HEK293 (cell line): ENCODE data around the gene MAFF.

Experiments
- CTCF ChIA-PET: fragments of 350-600 bp; formaldehyde crosslinking; extraction: SDS; loops from one replicate; lab custom pipeline; 2021; ENCODE audit warnings: antibody characterized with exemption; lab: Yijun Ruan, JAX
- POLR2A ChIA-PET: fragments of 300-600 bp; formaldehyde crosslinking; extraction: SDS; loops from one replicate; lab custom pipeline; 2020; ENCODE audit warnings: antibody characterized with exemption, inconsistent platforms; lab: Yijun Ruan, JAX
- H3K27ac ChIP-seq: fragments of 200-500 bp; sonication (Bioruptor generic); 2 replicates; pipeline ENCODE4 v1.5.1; 2014; ENCODE audit warnings: low read depth, low read length, control low read depth, inconsistent platforms; ENCODE audit errors: extremely low read depth
- H3K36me3 ChIP-seq, 2 experiments: fragments of 200-500 bp in 1 of 2; sonication (Bioruptor generic) in 1 of 2; 1 replicate in 1 of 2; 2 replicates in 1 of 2; pipeline ENCODE4 v1.5.1; 2014 to 2017; ENCODE audit warnings: inconsistent platforms in 2 of 2, low read length in 2 of 2; ENCODE audit not compliant: control insufficient read depth in 2 of 2, insufficient read depth in 1 of 2
- H3K4me1 ChIP-seq: fragments of 200-500 bp; sonication (Bioruptor generic); 2 replicates; pipeline ENCODE4 v1.5.1; 2014; ENCODE audit warnings: mild to moderate bottlenecking, low read length, inconsistent platforms; ENCODE audit not compliant: control insufficient read depth, insufficient read depth
- H3K4me3 ChIP-seq: 2 replicates; pipeline ENCODE4 v1.5.1; 2011; ENCODE audit warnings: low read depth, mild to moderate bottlenecking, control low read depth, low read length, moderate library complexity
- H3K9me3 ChIP-seq: fragments of 200-500 bp; sonication (Bioruptor generic); 2 replicates; pipeline ENCODE4 v1.5.1; 2014; ENCODE audit warnings: low read depth, low read length, inconsistent platforms; ENCODE audit not compliant: control insufficient read depth, insufficient read depth
- GLIS1 ChIP-seq: fragments of 450-650 bp; formaldehyde crosslinking; IDR thresholded peaks from 2 replicates; pipeline ENCODE4 v1.5.1; 2016; ENCODE audit warnings: missing biosample characterization, missing genetic modification characterization
- GLIS2 ChIP-seq: fragments of 450-650 bp; formaldehyde crosslinking; IDR thresholded peaks from 2 replicates; pipeline ENCODE4 v1.5.1; 2016; ENCODE audit warnings: missing biosample characterization, missing genetic modification characterization
- MEIS1 ChIP-seq: sonication (generic); formaldehyde crosslinking; IDR thresholded peaks from 2 replicates; pipeline ENCODE4 v1.8.1; 2022; ENCODE audit warnings: missing genetic modification reagents, mild to moderate bottlenecking, borderline replicate concordance
- SCRT1 ChIP-seq: fragments of 450-650 bp; formaldehyde crosslinking; IDR thresholded peaks from 2 replicates; pipeline ENCODE4 v1.5.1; 2016; ENCODE audit warnings: missing biosample characterization, missing genetic modification characterization, borderline replicate concordance
- WT1 ChIP-seq: fragments of 450-650 bp; formaldehyde crosslinking; IDR thresholded peaks from 2 replicates; pipeline ENCODE4 v1.5.1; 2016; ENCODE audit warnings: missing biosample characterization, missing genetic modification characterization
- ZBTB21 ChIP-seq: fragments of 450-650 bp; formaldehyde crosslinking; IDR thresholded peaks from 2 replicates; pipeline ENCODE4 v1.5.1; 2017; ENCODE audit warnings: missing biosample characterization, missing genetic modification characterization
- ZFHX2 ChIP-seq: fragments of 450-650 bp; formaldehyde crosslinking; conservative IDR thresholded peaks from 2 replicates; pipeline ENCODE4 v1.5.1; 2016; ENCODE audit warnings: missing biosample characterization, missing genetic modification characterization
- ZNF10 ChIP-seq: fragments of 450-650 bp; formaldehyde crosslinking; IDR thresholded peaks from 2 replicates; pipeline ENCODE4 v1.5.1; 2017; ENCODE audit warnings: missing biosample characterization, missing genetic modification characterization
- ZNF138 ChIP-seq: fragments of 450-650 bp; formaldehyde crosslinking; IDR thresholded peaks from 2 replicates; pipeline ENCODE4 v1.5.1; 2016; ENCODE audit warnings: missing biosample characterization, missing genetic modification characterization, borderline replicate concordance
- ZNF174 ChIP-seq: fragments of 450-650 bp; formaldehyde crosslinking; IDR thresholded peaks from 2 replicates; pipeline ENCODE4 v1.5.0; 2017; ENCODE audit warnings: missing biosample characterization, mild to moderate bottlenecking, missing genetic modification characterization
- ZNF223 ChIP-seq: fragments of 450-650 bp; formaldehyde crosslinking; IDR thresholded peaks from 2 replicates; pipeline ENCODE4 v1.5.1; 2016; ENCODE audit warnings: missing biosample characterization, missing genetic modification characterization
- ZNF292 ChIP-seq: fragments of 450-650 bp; formaldehyde crosslinking; IDR thresholded peaks from 2 replicates; pipeline ENCODE4 v1.5.1; 2016; ENCODE audit warnings: low read depth, missing biosample characterization, missing genetic modification characterization, borderline replicate concordance
- ZNF394 ChIP-seq: fragments of 450-650 bp; formaldehyde crosslinking; IDR thresholded peaks from 2 replicates; pipeline ENCODE4 v1.5.1; 2016; ENCODE audit warnings: missing biosample characterization, missing genetic modification characterization, mild to moderate bottlenecking, moderate library complexity, borderline replicate concordance
- ZNF548 ChIP-seq: fragments of 450-650 bp; formaldehyde crosslinking; IDR thresholded peaks from 2 replicates; pipeline ENCODE4 v1.5.1; 2016; ENCODE audit warnings: missing biosample characterization, missing genetic modification characterization
- ZNF585B ChIP-seq: fragments of 450-650 bp; formaldehyde crosslinking; IDR thresholded peaks from 2 replicates; pipeline ENCODE4 v1.5.1; 2016; ENCODE audit warnings: missing biosample characterization, missing genetic modification characterization
- ZNF664 ChIP-seq: fragments of 450-650 bp; formaldehyde crosslinking; IDR thresholded peaks from 2 replicates; pipeline ENCODE4 v1.5.1; 2016; ENCODE audit warnings: missing biosample characterization, missing genetic modification characterization
- ZNF747 ChIP-seq: fragments of 450-650 bp; formaldehyde crosslinking; IDR thresholded peaks from 2 replicates; pipeline ENCODE4 v1.5.1; 2016; ENCODE audit warnings: missing biosample characterization, missing genetic modification characterization
- ZNF837 ChIP-seq: fragments of 450-650 bp; formaldehyde crosslinking; IDR thresholded peaks from 2 replicates; pipeline ENCODE4 v1.5.1; 2016; ENCODE audit warnings: missing biosample characterization, missing genetic modification characterization
- ZSCAN30 ChIP-seq: fragments of 450-650 bp; IDR thresholded peaks from 2 replicates; pipeline ENCODE4 v1.5.1; 2018; ENCODE audit warnings: missing biosample characterization, mild to moderate bottlenecking, missing genetic modification characterization, moderate library complexity
- ZXDB ChIP-seq: fragments of 450-650 bp; formaldehyde crosslinking; IDR thresholded peaks from 2 replicates; pipeline ENCODE4 v1.5.1; 2016; ENCODE audit warnings: missing biosample characterization, missing genetic modification characterization
- TF ChIP-seq, protein P1 (sequence below): fragments of 450-650 bp; formaldehyde crosslinking; conservative IDR thresholded peaks from 2 replicates; pipeline ENCODE4 v1.5.1; 2016; ENCODE audit warnings: low read depth, missing biosample characterization, missing genetic modification characterization
- TF ChIP-seq, protein P2 (sequence below): fragments of 450-650 bp; formaldehyde crosslinking; IDR thresholded peaks from 2 replicates; pipeline ENCODE4 v1.5.1; 2016; ENCODE audit warnings: missing biosample characterization, missing genetic modification characterization

Gene MAFF

DNA sequence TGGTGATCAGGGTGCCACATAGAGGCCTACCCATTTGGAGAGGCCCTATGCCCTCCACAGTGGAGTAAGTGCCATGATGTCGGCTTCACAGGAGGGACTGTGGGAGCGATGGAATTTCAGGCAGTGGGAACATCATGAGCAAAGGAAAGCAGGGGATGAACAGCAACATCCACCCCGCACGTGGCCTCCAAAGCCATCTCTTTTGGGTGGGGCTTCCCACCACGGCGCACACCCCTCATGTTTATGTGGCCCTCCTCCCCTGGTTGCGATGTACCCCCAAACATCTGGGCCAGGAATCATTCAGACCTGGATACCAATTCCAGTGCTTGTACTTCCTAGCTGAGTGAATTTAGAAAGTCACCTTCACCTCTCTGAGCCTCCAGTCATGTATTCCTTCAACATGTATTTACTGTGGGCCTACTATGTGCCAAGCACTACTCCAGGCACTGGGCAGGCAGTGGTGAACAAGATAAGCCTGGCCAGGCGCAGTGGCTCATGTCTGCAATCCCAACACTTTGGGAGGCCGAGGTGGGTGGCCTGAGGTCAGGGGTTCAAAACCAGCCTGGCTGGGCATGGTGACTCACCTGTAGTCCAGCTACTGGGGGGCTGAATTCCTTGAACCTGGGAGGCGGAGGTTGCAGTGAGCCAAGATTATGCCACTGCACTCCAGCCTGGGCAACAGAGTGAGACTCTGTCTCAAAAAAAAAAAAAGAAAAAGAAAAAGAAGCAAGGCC is 1.8 kb upstream of the MAFF start:
- POLR2A ChIA-PET: interaction anchor here (0.6 to 1.8 kb wide), 3 partner anchors 14 to 486 kb away, joined by 3 to 5 read pairs (median 4); no protein-coding TSS in a partner anchor
- H3K36me3 ChIP-seq: no peaks in the 10 kb centered on the region
- CTCF ChIA-PET: interaction anchor here (0.9 kb wide), 1 partner anchor 30 kb away, joined by 4 read pairs; no protein-coding TSS in a partner anchor
- H3K9me3 ChIP-seq: no peaks in the 10 kb centered on the region
- H3K4me3 ChIP-seq: no peak overlapping the region
- TF ChIP-seq, protein P1, sequence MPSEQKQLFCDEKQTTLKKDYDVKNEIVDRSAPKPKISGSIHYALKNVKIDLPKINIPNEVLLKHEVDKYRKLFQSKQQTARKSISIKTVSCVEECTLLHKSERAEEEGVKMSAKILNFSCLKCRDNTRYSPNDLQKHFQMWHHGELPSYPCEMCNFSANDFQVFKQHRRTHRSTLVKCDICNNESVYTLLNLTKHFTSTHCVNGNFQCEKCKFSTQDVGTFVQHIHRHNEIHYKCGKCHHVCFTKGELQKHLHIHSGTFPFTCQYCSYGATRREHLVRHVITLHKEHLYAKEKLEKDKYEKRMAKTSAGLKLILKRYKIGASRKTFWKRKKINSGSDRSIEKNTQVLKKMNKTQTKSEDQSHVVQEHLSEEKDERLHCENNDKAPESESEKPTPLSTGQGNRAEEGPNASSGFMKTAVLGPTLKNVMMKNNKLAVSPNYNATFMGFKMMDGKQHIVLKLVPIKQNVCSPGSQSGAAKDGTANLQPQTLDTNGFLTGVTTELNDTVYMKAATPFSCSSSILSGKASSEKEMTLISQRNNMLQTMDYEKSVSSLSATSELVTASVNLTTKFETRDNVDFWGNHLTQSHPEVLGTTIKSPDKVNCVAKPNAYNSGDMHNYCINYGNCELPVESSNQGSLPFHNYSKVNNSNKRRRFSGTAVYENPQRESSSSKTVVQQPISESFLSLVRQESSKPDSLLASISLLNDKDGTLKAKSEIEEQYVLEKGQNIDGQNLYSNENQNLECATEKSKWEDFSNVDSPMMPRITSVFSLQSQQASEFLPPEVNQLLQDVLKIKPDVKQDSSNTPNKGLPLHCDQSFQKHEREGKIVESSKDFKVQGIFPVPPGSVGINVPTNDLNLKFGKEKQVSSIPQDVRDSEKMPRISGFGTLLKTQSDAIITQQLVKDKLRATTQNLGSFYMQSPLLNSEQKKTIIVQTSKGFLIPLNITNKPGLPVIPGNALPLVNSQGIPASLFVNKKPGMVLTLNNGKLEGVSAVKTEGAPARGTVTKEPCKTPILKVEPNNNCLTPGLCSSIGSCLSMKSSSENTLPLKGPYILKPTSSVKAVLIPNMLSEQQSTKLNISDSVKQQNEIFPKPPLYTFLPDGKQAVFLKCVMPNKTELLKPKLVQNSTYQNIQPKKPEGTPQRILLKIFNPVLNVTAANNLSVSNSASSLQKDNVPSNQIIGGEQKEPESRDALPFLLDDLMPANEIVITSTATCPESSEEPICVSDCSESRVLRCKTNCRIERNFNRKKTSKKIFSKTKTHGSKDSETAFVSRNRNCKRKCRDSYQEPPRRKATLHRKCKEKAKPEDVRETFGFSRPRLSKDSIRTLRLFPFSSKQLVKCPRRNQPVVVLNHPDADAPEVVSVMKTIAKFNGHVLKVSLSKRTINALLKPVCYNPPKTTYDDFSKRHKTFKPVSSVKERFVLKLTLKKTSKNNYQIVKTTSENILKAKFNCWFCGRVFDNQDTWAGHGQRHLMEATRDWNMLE (tag by site-specific recombination): no peak
- TF ChIP-seq GLIS1 (tag by site-specific recombination): peak; percentile 37
- H3K27ac ChIP-seq: no peak overlapping the region
- no peaks in the 10 kb centered on the region for H3K4me1 ChIP-seq

DNA sequence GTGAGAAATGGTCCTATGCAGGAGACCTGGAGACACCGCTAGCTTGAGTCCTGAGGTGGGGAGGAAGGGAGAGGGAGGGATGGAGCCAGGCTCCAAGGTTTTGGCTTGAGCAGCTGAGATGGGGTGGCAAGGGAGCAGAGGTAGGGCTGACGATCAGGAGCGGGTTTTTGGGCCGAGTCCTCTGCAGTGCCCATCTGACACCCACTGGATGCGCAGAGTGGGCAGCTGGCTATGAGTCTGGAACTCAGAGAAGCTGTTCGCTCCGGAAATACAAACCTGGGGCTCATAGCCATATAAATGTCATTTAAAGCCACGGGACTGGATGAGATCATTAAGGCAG is 453 bp upstream of the MAFF start:
- Histone ChIP-seq H3K4me1 (no peaks in the 10 kb centered on the region), H3K27ac (no peak overlapping the region; the same call in 1 of the 2 replicates), H3K4me3 (peak overlapping the region; percentile 33), H3K9me3 (no peaks in the 10 kb centered on the region), H3K36me3 (no peaks in the 10 kb centered on the region)
- POLR2A ChIA-PET: interaction anchor here (0.7 to 2.1 kb wide), 6 partner anchors 15 to 117 kb away, joined by 3 to 12 read pairs (median 3); partner anchors contain the start of gene PLA2G6
- CTCF ChIA-PET: interaction anchor here (0.6 to 0.7 kb wide), 2 partner anchors 87 to 153 kb away, joined by 3 to 4 read pairs; no protein-coding TSS in a partner anchor
- TF ChIP-seq ZNF394: 0 out of 2 replicates have a peak, but pooled peaks have one; percentile 3
- no peak for TF ChIP-seq ZNF138 (tag by site-specific recombination)
- peak; percentile 60 for TF ChIP-seq ZFHX2 (tag by site-specific recombination)

- Histone ChIP-seq H3K4me1 (no peaks in the 10 kb centered on the region), H3K4me3 (peak overlapping the region; percentile 64), H3K9me3 (no peaks in the 10 kb centered on the region), H3K27ac (no peak overlapping the region), H3K36me3 (no peaks in the 10 kb centered on the region)
- POLR2A ChIA-PET: interaction anchor here (0.6 to 2.1 kb wide), 5 partner anchors 19 to 283 kb away, joined by 3 to 12 read pairs (median 3); partner anchors contain the start of gene PLA2G6
- CTCF ChIA-PET: interaction anchor here (0.7 to 0.8 kb wide), 3 partner anchors 10 to 151 kb away, joined by 3 to 5 read pairs (median 4); no protein-coding TSS in a partner anchor
- TF ChIP-seq ZNF747 (tag by site-specific recombination): no peak
- TF ChIP-seq ZNF10 (tag by site-specific recombination): no peak
- TF ChIP-seq ZNF174 (tag by site-specific recombination): no peak
- TF ChIP-seq ZNF664: no peak
- TF ChIP-seq SCRT1 (tag by site-specific recombination): no peak
- TF ChIP-seq ZNF837 (tag by site-specific recombination): no peak
- TF ChIP-seq ZNF223 (tag by site-specific recombination): no peak
- TF ChIP-seq ZNF292 (tag by site-specific recombination): 0 out of 2 replicates have a peak, but pooled peaks have one; percentile 7
- peak; percentile 46; the same call in 1 of the 2 replicates for TF ChIP-seq ZXDB (tag by site-specific recombination)
- peak; percentile 15; the same call in 1 of the 2 replicates for TF ChIP-seq ZSCAN30
- no peak for TF ChIP-seq ZBTB21 (tag by site-specific recombination)
- TF ChIP-seq WT1: peak; percentile 25; the same call in 1 of the 2 replicates
- TF ChIP-seq ZNF548 (tag by site-specific recombination): no peak; the same call in 1 of the 2 replicates
- TF ChIP-seq ZNF585B (tag by site-specific recombination): 0 out of 2 replicates have a peak, but pooled peaks have one; percentile 5
- peak; percentile 80 for TF ChIP-seq GLIS2 (tag by site-specific recombination)
- TF ChIP-seq MEIS1 (CRISPR knock-in tag): no peak
- TF ChIP-seq, protein P2, sequence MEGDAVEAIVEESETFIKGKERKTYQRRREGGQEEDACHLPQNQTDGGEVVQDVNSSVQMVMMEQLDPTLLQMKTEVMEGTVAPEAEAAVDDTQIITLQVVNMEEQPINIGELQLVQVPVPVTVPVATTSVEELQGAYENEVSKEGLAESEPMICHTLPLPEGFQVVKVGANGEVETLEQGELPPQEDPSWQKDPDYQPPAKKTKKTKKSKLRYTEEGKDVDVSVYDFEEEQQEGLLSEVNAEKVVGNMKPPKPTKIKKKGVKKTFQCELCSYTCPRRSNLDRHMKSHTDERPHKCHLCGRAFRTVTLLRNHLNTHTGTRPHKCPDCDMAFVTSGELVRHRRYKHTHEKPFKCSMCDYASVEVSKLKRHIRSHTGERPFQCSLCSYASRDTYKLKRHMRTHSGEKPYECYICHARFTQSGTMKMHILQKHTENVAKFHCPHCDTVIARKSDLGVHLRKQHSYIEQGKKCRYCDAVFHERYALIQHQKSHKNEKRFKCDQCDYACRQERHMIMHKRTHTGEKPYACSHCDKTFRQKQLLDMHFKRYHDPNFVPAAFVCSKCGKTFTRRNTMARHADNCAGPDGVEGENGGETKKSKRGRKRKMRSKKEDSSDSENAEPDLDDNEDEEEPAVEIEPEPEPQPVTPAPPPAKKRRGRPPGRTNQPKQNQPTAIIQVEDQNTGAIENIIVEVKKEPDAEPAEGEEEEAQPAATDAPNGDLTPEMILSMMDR: peak; percentile 87
These were observed 769 bp downstream of the MAFF start for GRCh38 chr22:38202437-38203089.
